Measurements from ENCODE around the gene UBL4A. TPM values are rescaled to one million over a fixed set of nuclear protein-coding genes. Genes with fewer than 3 reads are reported as not detected.

Gene UBL4A
- total and polyA plus RNA-seq, 2 donors (not counting 3 experiments of a cell fraction or from before 2014, with no cell fraction given): 25.3 to 31.4 TPM

GRCh38 chrX:154488336-154489075 lies 2.1 kb upstream of the UBL4A start:
- FAIRE-seq (no peak), DNase-seq (ENCODE audit: low read depth, low spot score) (no peak)
- Histone ChIP-seq H2AFZ (ENCODE audit: low read depth, low read length) (no peak overlapping the region), H3K9me1 (replicated peaks; ENCODE audit: control insufficient read depth, extremely low read depth, insufficient read depth, low read length) (no peaks in the 10 kb centered on the region), H3K79me2 (ENCODE audit: control insufficient read depth, insufficient read depth, low read length) (peaks cover 10% of the 10 kb centered on the region), H4K20me1 (replicated peaks; ENCODE audit: control insufficient read depth, extremely low read depth, insufficient read depth, low read length) (no peaks in the 10 kb centered on the region), H3K4me1 (ENCODE audit: control insufficient read depth, extremely low read depth, insufficient read depth, low read length) (peaks cover 3% of the 10 kb centered on the region), H3K9me3 (replicated peaks; ENCODE audit: control insufficient read depth, insufficient read depth, low read length) (no peaks in the 10 kb centered on the region), H3K4me3 (replicated peaks in 1 of 3; ENCODE audit: insufficient read depth in 1 of 3, low read depth in 1 of 3, low read length in 3 of 3) (no peak overlapping the region), H3K36me3 (ENCODE audit: control insufficient read depth in 2 of 2, extremely low read depth in 1 of 2, insufficient read depth in 2 of 2, low read length in 2 of 2) (no peaks in the 10 kb centered on the region), H3K27ac (ENCODE audit: insufficient read depth, low read depth, low read length) (no peak overlapping the region), H3K9ac (replicated peaks; ENCODE audit: extremely low read depth, insufficient read depth, low read length) (no peak overlapping the region), H3K4me2 (ENCODE audit: insufficient read depth, low read length) (no peak overlapping the region), H3K27me3 (ENCODE audit: control insufficient read depth in 2 of 2, insufficient read depth in 2 of 2, low read length in 2 of 2) (no peaks in the 10 kb centered on the region)
- POLR2A ChIA-PET: no interaction called here
- no TSS peak for BruUV-seq (replicated peaks)
- no peak for TF ChIP-seq CTCF (IDR thresholded peaks at IDR 0.05; ENCODE audit: extremely low read depth in 1 of 2, insufficient read depth in 1 of 2, low read depth in 1 of 2, low read length in 2 of 2)
- CTCF ChIA-PET: no interaction called here
- intact Hi-C loops (cut with micrococcal nuclease) (no loop called here), dilution Hi-C loops (cut with MboI; ENCODE audit: extremely low pct_ligation_motif_present, low sequenced_read_pairs) (no loop called here)

GRCh38 chrX:154487518-154488290 lies 1.3 kb upstream of the UBL4A start:
- intact Hi-C loops (cut with micrococcal nuclease) (no loop called here), dilution Hi-C loops (cut with MboI; ENCODE audit: extremely low pct_ligation_motif_present, low sequenced_read_pairs) (no loop called here)
- Histone ChIP-seq H3K4me2 (ENCODE audit: insufficient read depth, low read length) (no peak overlapping the region), H3K27ac (ENCODE audit: insufficient read depth, low read depth, low read length) (no peak overlapping the region), H2AFZ (ENCODE audit: low read depth, low read length) (no peak overlapping the region), H3K36me3 (ENCODE audit: control insufficient read depth in 2 of 2, extremely low read depth in 1 of 2, insufficient read depth in 2 of 2, low read length in 2 of 2) (no peaks in the 10 kb centered on the region), H3K27me3 (ENCODE audit: control insufficient read depth in 2 of 2, insufficient read depth in 2 of 2, low read length in 2 of 2) (no peaks in the 10 kb centered on the region), H3K9me1 (replicated peaks; ENCODE audit: control insufficient read depth, extremely low read depth, insufficient read depth, low read length) (no peaks in the 10 kb centered on the region), H4K20me1 (replicated peaks; ENCODE audit: control insufficient read depth, extremely low read depth, insufficient read depth, low read length) (no peaks in the 10 kb centered on the region), H3K4me1 (ENCODE audit: control insufficient read depth, extremely low read depth, insufficient read depth, low read length) (peaks cover 3% of the 10 kb centered on the region), H3K9me3 (replicated peaks; ENCODE audit: control insufficient read depth, insufficient read depth, low read length) (no peaks in the 10 kb centered on the region), H3K79me2 (ENCODE audit: control insufficient read depth, insufficient read depth, low read length) (peaks cover 10% of the 10 kb centered on the region), H3K9ac (replicated peaks; ENCODE audit: extremely low read depth, insufficient read depth, low read length) (no peak overlapping the region), H3K4me3 (replicated peaks in 1 of 3; ENCODE audit: insufficient read depth in 1 of 3, low read depth in 1 of 3, low read length in 3 of 3) (no peak overlapping the region)
- no TSS peak for BruUV-seq (replicated peaks)
- TF ChIP-seq JUN (IDR thresholded peaks at IDR 0.05; ENCODE audit: borderline replicate concordance, insufficient read depth, insufficient read length, low read depth): no peak
- no peak for TF ChIP-seq CTCF (IDR thresholded peaks at IDR 0.05; ENCODE audit: extremely low read depth in 1 of 2, insufficient read depth in 1 of 2, low read depth in 1 of 2, low read length in 2 of 2)
- no peak for TF ChIP-seq GATA2 (IDR thresholded peaks at IDR 0.05; ENCODE audit: insufficient read depth, insufficient read length, low read depth, low read length)
- no peak for TF ChIP-seq POLR2AphosphoS5 (IDR thresholded peaks at IDR 0.05; ENCODE audit: insufficient read depth, low read depth, low read length)
- TF ChIP-seq POLR2A (IDR thresholded peaks at IDR 0.05; ENCODE audit: low read depth, low read length): no peak
- TF ChIP-seq MAX (IDR thresholded peaks at IDR 0.05; ENCODE audit: insufficient read depth, insufficient read length): no peak
- TF ChIP-seq FOS (IDR thresholded peaks at IDR 0.05; ENCODE audit: borderline replicate concordance, insufficient read depth, low read length): no peak
- TF ChIP-seq MYC (IDR thresholded peaks at IDR 0.05; ENCODE audit: low read depth, low read length): no peak
- TF ChIP-seq EZH2 (IDR thresholded peaks at IDR 0.05; ENCODE audit: borderline replicate concordance, low read depth, low read length, severe bottlenecking): no peak
- FAIRE-seq (no peak), DNase-seq (ENCODE audit: low read depth, low spot score) (no peak)
- POLR2A ChIA-PET: interaction anchor here (0.5 to 1.2 kb wide), 2 partner anchors 9 to 12 kb away, joined by 3 to 5 read pairs; partner anchors contain the start of gene LAGE3
- CTCF ChIA-PET: interaction anchor here (1.4 kb wide), 1 partner anchor 39 kb away, joined by 4 read pairs; no protein-coding TSS in a partner anchor
